Measurements from ENCODE around the gene ABCA7.

ABCA7 gene

DNA sequence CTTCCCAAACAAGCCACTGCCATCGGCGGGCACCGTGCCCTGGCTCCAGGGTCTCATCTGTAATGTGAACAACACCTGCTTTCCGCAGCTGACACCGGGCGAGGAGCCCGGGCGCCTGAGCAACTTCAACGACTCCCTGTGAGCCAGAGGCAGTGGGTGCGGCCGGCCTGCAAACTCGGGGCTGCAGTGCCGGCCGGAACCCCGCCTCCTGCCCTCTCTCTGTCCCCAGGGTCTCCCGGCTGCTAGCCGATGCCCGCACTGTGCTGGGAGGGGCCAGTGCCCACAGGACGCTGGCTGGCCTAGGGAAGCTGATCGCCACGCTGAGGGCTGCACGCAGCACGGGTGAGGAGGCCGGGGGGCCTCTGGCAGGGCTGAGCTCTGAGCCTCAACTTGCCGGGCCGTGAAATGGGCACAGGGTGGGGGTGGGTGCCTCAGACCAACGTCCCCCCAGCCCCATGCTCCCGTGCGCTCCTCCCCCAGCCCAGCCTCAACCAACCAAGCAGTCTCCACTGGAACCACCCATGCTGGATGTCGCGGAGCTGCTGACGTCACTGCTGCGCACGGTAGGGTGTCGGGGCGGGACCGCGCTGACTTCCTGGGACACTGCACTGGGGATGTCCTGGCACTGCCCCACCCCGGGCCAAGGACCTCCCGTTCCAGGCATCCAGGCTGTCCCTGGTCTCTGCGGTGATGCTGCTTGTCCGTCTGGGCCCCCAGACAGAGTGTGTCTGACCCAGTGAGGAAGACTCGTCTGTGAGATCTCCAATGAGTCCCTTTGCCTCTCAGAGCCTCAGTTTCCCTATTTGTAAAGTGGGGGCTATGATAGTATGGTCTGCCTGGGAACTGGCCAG, 2.2 kb downstream of the ABCA7 start:
- no peak for DNase-seq

DNA sequence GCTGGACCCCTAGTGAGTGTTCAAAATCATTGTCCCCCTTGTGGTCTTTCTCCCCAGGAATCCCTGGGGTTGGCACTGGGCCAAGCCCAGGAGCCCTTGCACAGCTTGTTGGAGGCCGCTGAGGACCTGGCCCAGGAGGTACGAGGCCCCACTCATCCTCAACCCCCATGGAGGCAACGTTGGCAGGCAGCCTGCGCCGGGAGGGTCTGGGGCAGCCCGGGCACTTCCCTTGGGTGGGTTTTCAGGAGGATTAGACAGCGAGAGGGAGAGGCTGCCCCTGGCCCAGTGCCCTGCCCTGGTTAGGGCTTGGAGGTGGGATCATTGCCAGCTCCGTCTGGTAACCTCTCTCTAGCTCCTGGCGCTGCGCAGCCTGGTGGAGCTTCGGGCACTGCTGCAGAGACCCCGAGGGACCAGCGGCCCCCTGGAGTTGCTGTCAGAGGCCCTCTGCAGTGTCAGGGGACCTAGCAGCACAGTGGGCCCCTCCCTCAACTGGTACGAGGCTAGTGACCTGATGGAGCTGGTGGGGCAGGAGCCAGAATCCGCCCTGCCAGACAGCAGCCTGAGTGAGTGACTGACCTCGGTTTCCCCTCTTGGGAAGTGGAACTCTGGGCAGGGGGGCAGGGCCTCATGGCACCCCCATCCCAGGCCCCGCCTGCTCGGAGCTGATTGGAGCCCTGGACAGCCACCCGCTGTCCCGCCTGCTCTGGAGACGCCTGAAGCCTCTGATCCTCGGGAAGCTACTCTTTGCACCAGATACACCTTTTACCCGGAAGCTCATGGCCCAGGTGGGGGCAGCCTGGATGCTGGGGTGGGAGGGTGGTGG, 3.0 kb downstream of the ABCA7 start:
- DNase-seq: no peak

DNA sequence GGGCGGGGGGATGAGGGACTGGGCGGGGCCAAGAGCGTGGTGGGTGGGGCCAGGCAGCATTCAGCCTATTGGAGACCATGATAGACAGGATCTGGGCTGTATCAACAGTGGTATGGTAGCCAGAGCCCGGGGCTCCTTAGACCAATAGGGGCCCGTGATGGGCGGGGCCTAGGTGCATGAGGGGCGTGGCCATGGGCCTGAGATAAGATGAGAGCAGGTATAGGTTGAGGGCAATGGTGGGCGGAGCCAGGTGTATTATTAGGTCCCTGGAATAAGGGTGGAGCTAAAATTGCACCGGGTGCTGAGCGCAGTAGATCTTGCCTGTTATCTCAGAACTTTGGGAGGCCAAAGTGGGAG, 5.3 kb downstream of the ABCA7 start:
- DNase-seq: no peak

DNA sequence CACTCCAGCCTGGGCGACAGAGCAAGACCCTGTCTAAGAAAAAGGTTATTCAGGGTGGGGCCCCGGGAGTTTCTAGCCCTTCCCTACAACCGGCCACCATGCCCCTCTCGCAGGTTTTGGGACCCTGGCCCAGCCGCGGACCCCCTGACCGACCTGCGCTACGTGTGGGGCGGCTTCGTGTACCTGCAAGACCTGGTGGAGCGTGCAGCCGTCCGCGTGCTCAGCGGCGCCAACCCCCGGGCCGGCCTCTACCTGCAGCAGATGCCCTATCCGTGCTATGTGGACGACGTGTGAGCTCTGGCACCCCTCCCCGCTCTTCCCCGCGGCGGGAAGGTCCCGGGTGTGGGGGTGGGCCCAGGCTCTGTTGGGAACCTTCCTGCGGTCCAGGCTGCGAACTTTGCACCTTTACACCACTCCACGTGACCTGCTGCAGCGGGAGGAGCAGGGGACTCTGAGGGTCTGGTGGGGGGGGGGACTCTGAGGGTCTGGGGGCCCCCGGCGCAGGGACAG, 6.3 kb downstream of the ABCA7 start:
- DNase-seq: no peak

DNA sequence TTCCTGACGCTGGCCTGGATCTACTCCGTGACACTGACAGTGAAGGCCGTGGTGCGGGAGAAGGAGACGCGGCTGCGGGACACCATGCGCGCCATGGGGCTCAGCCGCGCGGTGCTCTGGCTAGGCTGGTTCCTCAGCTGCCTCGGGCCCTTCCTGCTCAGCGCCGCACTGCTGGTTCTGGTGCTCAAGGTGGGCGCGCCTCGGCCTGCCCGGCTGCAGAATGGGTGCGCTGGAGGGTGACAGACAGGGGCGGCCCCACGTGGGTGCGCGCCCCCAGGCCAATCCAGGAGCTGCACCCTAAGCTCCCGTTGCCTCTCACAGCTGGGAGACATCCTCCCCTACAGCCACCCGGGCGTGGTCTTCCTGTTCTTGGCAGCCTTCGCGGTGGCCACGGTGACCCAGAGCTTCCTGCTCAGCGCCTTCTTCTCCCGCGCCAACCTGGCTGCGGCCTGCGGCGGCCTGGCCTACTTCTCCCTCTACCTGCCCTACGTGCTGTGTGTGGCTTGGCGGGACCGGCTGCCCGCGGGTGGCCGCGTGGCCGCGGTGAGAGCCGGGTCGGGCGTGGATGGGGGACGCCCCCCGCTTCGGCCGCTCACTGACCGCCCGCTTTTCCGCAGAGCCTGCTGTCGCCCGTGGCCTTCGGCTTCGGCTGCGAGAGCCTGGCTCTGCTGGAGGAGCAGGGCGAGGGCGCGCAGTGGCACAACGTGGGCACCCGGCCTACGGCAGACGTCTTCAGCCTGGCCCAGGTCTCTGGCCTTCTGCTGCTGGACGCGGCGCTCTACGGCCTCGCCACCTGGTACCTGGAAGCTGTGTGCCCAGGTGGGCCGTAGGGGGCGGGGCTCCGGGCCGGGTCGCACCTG, 7.2 kb downstream of the ABCA7 start:
- DNase-seq: no peak

DNA sequence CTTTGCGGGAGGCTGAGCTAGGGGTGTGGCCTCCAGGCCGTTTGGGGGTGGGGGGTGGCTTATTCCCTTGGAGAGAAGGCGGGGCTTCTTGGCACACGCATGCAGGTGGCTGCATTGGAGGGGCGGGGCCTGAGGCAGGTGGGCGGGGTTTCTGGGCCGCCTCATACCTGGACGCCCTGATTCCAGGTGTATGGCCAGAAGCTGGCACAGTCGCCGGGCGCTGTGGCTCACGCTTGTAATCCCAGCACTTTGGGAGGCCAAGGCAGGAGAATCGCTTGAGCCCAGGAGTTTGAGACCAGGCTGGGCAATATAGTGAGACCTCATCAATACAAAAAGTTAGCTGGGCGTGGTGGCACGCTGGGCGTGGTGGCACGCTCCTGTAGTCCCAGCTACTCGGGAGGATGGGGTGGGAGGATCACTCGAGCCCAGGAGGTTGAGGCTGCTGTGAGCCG, 7.8 kb downstream of the ABCA7 start:
- DNase-seq: no peak

DNA sequence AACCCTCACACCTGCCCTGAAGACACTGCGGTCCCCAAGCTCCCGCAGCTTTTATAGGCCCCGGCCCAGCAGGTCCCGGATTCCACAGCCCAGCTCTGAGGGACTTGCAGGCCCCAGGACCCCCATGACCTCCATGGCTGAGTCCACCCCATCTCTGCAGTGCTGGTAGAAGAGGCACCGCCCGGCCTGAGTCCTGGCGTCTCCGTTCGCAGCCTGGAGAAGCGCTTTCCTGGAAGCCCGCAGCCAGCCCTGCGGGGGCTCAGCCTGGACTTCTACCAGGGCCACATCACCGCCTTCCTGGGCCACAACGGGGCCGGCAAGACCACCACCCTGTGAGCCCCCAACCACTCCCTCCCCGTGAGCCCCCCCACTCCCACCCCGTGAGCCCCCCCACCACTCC, 9.2 kb downstream of the ABCA7 start:
- DNase-seq: no peak

DNA sequence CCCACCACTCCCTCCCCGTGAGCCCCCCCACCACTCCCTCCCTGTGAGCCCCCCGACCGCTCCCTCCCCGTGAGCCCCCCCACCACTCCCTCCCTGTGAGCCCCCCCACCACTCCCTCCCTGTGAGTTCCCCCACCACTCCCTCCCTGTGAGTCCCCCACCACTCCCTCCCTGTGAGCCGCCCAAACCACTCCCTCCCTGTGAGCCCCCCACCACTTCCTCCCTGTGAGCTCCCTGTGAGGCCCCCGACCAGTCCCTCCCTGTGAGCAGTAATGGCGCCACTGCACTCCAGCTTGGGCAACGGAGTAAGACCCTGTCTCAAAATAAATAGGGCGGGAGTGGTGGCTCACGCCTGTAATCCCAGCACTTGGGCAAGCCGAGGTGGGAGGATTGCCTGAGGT, 9.9 kb downstream of the ABCA7 start:
- no peak for DNase-seq

DNA sequence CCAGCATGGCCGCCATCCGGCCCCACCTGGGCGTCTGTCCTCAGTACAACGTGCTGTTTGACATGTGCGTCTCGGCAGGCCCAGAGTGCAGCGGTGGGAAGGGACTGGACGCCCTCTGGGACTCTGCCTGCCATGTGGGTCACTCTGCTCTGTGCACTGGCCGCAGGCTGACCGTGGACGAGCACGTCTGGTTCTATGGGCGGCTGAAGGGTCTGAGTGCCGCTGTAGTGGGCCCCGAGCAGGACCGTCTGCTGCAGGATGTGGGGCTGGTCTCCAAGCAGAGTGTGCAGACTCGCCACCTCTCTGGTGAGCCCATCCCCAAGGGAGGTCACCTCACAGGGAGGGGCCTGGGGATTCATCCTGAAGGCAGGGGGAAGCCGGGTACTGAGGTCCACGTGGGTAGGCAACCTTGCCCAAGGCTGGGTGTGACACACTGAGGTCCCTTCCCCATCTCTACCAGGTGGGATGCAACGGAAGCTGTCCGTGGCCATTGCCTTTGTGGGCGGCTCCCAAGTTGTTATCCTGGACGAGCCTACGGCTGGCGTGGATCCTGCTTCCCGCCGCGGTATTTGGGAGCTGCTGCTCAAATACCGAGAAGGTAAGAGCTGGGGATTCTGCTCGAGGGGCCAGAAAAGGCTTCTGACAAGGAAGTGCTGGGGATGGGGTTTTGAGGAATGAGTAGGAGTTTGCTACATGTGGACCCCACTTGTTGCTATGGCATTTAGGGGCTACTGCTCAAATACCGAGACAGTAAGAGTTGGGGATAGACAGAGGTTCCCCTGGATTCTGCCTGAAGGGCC, 11.3 kb downstream of the ABCA7 start:
- no peak for DNase-seq

DNA sequence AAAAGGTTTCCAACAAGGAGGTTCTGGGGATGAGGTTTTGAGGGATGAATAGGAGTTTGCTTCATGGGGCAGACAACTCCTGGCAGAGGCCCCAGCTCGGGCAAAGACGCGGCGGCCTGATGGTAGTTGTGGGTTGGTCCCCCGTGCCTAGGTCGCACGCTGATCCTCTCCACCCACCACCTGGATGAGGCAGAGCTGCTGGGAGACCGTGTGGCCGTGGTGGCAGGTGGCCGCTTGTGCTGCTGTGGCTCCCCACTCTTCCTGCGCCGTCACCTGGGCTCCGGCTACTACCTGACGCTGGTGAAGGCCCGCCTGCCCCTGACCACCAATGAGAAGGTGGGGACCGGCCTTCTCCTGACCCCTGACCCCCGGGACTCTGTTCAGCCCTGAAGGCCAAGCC, 11.9 kb downstream of the ABCA7 start:
- no peak for DNase-seq

DNA sequence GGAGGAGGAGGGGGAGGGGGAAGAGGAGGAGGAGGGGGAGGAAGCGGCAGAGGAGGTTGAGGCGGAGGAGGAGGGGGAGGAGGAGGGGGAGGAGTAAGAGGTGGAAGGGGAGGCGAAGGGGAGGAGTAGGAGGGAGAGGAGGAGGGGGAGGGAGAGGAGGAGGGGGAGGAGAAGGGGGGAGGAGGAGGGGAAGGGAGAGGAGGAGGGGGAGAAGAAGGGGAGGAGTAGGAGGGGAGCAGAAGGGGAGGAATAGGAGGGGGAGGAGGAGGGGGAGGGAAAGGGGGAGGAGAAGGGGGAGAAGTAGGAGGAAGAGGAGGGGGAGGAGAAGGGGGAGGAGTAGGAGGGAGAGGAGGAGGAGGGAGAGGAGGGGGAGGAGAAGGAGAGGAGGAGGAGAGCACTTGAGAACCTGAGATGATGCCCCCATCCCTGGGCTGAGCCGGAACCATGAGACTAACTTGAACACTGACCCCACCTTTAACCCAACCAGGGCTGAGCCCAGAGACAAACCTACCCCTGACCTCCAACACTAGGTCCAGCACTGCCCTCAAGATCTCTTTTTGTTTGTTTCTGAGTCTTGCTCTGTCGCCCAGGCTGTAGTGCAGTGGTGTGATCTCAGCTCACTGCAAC, 12.6 kb downstream of the ABCA7 start:
- no peak for DNase-seq

DNA sequence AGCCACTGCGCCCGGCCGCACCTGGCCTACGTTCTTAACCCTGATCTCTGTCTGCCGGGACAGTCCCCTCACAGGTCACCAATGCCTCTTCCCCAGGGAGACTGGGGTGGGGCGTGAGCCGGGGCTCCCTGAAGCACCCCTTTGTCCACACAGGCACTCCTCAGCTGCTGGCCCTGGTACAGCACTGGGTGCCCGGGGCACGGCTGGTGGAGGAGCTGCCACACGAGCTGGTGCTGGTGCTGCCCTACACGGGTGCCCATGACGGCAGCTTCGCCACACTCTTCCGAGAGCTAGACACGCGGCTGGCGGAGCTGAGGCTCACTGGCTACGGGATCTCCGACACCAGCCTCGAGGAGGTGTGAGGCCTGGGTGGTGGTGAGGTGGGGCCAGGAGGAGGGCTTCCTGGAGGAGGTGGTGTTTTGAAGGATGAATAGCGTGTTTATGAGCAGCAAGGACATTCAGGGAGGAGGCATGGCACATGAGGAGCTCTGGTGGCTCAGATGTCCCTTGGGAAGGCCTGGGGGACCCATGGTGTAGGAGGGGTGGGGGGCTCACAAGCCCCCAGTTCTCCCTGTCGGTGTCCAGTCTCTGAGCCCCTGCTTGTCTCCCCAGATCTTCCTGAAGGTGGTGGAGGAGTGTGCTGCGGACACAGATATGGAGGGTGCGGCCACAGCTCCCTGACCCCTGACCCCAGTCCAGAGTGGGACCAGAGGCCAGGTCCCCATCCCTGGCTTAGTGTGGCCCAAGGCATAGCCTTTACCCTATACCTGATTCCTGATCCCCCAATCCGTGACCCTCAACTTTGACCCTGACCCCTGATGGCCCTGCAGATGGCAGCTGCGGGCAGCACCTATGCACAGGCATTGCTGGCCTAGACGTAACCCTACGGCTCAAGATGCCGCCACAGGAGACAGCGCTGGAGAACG, 13.5 kb downstream of the ABCA7 start:
- no peak for DNase-seq

DNA sequence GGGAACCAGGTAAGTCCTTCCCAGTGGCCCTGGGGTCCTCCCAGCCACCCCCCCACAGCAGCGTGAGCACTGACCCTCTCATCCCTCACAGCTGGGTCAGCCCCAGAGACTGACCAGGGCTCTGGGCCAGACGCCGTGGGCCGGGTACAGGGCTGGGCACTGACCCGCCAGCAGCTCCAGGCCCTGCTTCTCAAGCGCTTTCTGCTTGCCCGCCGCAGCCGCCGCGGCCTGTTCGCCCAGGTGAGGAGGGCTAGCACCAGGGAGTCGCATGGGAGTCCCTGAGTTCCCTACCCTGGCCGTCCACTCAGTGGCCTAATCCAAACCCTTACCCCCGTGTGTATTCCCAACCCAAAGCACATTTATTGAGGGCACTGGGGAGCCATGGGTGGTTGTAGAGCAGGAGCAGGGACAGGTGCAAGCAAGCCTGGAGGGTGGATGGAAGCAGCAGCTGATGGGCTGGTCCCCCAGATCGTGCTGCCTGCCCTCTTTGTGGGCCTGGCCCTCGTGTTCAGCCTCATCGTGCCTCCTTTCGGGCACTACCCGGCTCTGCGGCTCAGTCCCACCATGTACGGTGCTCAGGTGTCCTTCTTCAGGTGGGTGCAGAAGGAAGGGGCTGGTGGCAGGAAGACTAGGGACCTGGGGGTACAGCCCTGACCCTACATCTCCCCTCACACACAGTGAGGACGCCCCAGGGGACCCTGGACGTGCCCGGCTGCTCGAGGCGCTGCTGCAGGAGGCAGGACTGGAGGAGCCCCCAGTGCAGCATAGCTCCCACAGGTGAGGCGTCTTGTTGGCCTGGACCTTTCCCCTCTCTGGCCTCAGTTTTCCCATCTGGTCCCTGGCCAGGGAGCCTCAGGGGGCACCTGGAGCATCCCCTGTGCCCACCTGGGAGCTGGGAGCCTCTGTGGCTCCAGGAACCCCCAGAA, 14.5 kb downstream of the ABCA7 start:
- DNase-seq: no peak

DNA sequence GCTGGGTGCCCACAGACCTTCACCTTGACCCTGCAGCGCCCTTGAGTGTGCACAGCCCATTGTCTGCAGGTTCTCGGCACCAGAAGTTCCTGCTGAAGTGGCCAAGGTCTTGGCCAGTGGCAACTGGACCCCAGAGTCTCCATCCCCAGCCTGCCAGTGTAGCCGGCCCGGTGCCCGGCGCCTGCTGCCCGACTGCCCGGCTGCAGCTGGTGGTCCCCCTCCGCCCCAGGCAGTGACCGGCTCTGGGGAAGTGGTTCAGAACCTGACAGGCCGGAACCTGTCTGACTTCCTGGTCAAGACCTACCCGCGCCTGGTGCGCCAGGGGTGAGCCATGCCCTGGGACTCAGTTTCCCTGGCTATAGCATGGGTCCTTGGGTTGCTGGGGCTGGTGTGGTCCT, 15.1 kb downstream of the ABCA7 start:
- no peak for DNase-seq

DNA sequence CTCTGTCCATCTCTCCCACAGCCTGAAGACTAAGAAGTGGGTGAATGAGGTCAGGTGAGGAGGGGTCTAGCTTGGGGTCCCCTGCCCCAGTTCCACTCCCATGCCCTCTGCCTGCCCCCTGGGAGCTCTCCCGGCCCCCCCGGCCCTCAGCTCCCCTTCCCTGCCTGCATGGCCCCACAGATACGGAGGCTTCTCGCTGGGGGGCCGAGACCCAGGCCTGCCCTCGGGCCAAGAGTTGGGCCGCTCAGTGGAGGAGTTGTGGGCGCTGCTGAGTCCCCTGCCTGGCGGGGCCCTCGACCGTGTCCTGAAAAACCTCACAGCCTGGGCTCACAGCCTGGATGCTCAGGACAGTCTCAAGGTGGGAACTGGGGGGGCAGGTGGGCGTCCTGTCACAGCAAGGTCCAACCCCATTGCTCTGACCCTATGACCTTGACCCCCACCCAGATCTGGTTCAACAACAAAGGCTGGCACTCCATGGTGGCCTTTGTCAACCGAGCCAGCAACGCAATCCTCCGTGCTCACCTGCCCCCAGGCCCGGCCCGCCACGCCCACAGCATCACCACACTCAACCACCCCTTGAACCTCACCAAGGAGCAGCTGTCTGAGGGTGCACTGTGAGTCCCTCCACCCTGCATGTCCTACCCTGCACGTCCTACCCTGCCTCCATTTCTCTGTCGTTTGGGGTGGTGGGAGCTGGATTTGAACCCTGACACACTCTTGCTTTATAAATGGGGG, 16.1 kb downstream of the ABCA7 start:
- no peak for DNase-seq

DNA sequence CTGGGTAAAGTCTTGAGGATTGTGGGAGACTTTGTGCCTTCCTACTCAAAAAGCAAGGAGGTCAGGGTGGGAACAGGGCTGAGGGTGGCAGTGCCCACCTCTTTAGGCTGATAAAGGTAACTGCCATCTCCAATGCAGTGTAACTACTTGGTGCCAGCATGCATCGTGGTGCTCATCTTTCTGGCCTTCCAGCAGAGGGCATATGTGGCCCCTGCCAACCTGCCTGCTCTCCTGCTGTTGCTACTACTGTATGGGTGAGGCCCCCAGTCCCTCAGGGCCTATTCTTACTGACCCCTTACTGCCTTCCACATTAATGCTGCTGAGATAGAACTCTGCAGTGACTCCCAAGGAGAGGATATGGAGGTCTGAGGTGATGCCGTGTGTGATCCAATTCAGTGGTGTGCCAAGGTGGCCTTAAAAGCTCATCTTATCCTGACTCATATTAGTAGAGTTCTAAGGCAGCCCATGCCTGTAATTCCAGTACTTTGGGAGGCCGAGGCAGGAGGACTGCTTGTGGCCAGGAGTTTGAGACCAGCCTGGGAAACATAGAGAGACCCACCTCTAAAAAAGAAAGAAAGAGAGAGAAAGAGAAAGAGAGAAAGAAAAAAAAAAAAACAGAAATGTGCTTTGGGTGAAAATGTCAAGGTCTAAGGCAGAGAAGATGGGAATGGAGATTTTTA, 17.4 kb downstream of the ABCA7 start:
- no peak for DNase-seq

DNA sequence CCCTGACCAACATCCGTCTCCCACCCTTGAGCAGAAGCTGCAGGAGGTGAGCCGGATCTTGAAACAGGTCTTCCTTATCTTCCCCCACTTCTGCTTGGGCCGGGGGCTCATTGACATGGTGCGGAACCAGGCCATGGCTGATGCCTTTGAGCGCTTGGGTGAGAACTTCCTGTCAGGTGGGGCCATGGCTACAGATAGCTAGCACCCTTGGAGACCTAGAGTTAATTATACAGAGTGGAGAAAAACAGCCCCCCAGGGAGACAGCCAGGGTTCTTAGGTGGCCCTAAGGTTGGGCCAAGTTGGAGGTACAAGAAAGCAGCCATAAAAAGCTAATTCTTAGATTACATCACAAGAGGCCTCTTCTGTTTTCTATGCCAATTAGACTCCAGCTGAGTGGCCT, 18.2 kb downstream of the ABCA7 start:
- no peak for DNase-seq

DNA sequence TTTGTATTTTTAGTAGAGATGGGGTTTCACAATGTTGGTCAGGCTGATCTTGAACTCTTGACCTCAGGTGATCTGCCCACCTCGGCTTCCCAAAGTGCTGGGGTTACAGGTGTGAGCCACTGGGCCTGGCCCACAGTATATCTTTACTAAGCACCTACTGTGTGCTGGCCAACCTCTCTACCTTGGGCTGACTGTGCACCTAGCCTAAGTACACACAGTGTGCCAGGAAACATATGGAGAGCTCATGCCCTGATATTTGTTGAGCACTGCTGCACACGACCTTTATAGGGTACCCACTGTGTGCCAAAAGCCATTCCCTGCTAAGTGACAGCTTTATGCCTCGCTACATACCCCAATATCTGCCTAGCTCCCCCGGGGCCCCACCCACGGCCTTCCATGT, 20.8 kb downstream of the ABCA7 start:
- no peak for DNase-seq
